Adrenal gland (tissue), 5 donors: ENCODE results near the gene GDF10.

Experiments
- POLR2A ChIP-seq, 2 donors: fragments of 450-650 bp; IDR thresholded peaks; one replicate each; pipeline ENCODE4 v1.6.1; 2017; ENCODE audit warnings: antibody characterized with exemption in 2 of 2, mild to moderate bottlenecking in 2 of 2, moderate library complexity in 1 of 2
- TF ChIP-seq, protein P1 (sequence below), 6 experiments: fragments of 450-650 bp in 4 of 6; fragments of 200-600 bp in 2 of 6; sonication (generic) in 1 of 6; IDR thresholded peaks; 1 replicate in 5 of 6; 2 replicates in 1 of 6; pipeline versions ENCODE4 v1.5.1 to v1.8.0; 2016 to 2021; ENCODE audit warnings: antibody characterized with exemption in 6 of 6, mild to moderate bottlenecking in 2 of 6, moderate library complexity in 1 of 6
- donor health status: DM: no; HTN: no; CAD: no.

- TF ChIP-seq POLR2A (IDR thresholded peaks at IDR 0.05), result no peak
- TF ChIP-seq, protein P1, sequence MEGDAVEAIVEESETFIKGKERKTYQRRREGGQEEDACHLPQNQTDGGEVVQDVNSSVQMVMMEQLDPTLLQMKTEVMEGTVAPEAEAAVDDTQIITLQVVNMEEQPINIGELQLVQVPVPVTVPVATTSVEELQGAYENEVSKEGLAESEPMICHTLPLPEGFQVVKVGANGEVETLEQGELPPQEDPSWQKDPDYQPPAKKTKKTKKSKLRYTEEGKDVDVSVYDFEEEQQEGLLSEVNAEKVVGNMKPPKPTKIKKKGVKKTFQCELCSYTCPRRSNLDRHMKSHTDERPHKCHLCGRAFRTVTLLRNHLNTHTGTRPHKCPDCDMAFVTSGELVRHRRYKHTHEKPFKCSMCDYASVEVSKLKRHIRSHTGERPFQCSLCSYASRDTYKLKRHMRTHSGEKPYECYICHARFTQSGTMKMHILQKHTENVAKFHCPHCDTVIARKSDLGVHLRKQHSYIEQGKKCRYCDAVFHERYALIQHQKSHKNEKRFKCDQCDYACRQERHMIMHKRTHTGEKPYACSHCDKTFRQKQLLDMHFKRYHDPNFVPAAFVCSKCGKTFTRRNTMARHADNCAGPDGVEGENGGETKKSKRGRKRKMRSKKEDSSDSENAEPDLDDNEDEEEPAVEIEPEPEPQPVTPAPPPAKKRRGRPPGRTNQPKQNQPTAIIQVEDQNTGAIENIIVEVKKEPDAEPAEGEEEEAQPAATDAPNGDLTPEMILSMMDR (IDR thresholded peaks at IDR 0.05), result no peak
These were observed 3.7 kb upstream of the GDF10 start for GRCh38 chr10:47296156-47296894.
